Peyer's patch (tissue), 4 donors: ENCODE results near the gene IQCH.

Experiments used
- CTCF ChIP-seq, 6 experiments: fragments of 450-650 bp in 4 of 6; fragments of 200-600 bp in 2 of 6; sonication (generic) in 1 of 6; IDR thresholded peaks; one replicate each; pipeline ENCODE4 v1.5.1; 2017 to 2019; ENCODE audit warnings: antibody characterized with exemption in 6 of 6, mild to moderate bottlenecking in 3 of 6, moderate library complexity in 1 of 6
- POLR2A ChIP-seq, 2 donors: fragments of 450-650 bp; IDR thresholded peaks; one replicate each; pipeline ENCODE4 v1.5.1; 2017; ENCODE audit warnings: antibody characterized with exemption in 2 of 2, mild to moderate bottlenecking in 2 of 2, moderate library complexity in 2 of 2

GRCh38 chr15:67242708-67243111, 11.9 kb upstream of the IQCH start:
- TF ChIP-seq CTCF (IDR thresholded peaks at IDR 0.05), result no peak
- TF ChIP-seq POLR2A (IDR thresholded peaks at IDR 0.05), result no peak
